Measurements from ENCODE around the gene CDH12.
"Not testable (repeated sequence)": the region's sequence is repeated elsewhere in the genome, so short reads cannot be mapped to it uniquely, and the experiment has no call there.

CDH12 gene

GRCh38 chr5:22837803-22838202 lies 15.3 kb downstream of the CDH12 start:
- Mint-ChIP-seq H3K9me3 (no peaks in the 10 kb centered on the region), H3K36me3 (no peaks in the 10 kb centered on the region), H3K4me1 (peaks cover 0 to 3% of the 10 kb centered on the region in 2 donors), H3K27me3 (no peaks in the 10 kb centered on the region), H3K4me3 (no peak overlapping the region), H3K27ac (no peak overlapping the region)
- no peak for ATAC-seq (replicated peaks)
- DNase-seq = no peak

GRCh38 chr5:22835686-22836085 lies 17.5 kb downstream of the CDH12 start:
- no peaks in the 10 kb centered on the region for H3K27me3 Mint-ChIP-seq
- no peak overlapping the region for H3K4me3 Mint-ChIP-seq
- no peaks in the 10 kb centered on the region for H3K36me3 Mint-ChIP-seq
- H3K4me1 Mint-ChIP-seq = peaks cover 0 to 3% of the 10 kb centered on the region in 2 donors
- H3K27ac Mint-ChIP-seq = no peak overlapping the region
- H3K9me3 Mint-ChIP-seq = no peaks in the 10 kb centered on the region
- no peak for ATAC-seq (replicated peaks)
- DNase-seq = no peak

- Mint-ChIP-seq H3K36me3 (no peaks in the 10 kb centered on the region), H3K9me3 (no peaks in the 10 kb centered on the region), H3K27ac (no peak overlapping the region), H3K27me3 (no peaks in the 10 kb centered on the region), H3K4me1 (no peaks in the 10 kb centered on the region), H3K4me3 (no peak overlapping the region)
- no peak for DNase-seq
- no peak for ATAC-seq (replicated peaks)
Measured at GRCh38 chr5:22793463-22793862, 59.7 kb downstream of the CDH12 start.

GRCh38 chr5:22787807-22788206 lies 65.3 kb downstream of the CDH12 start:
- no peak overlapping the region for H3K27ac Mint-ChIP-seq
- no peaks in the 10 kb centered on the region for H3K36me3 Mint-ChIP-seq
- DNase-seq (no peak), ATAC-seq (replicated peaks) (no peak)
- no peaks in the 10 kb centered on the region for H3K27me3 Mint-ChIP-seq
- no peaks in the 10 kb centered on the region for H3K4me1 Mint-ChIP-seq
- H3K9me3 Mint-ChIP-seq = peaks cover 0 to 6% of the 10 kb centered on the region in 2 donors
- no peak overlapping the region for H3K4me3 Mint-ChIP-seq

GRCh38 chr5:22787398-22787797 lies 65.7 kb downstream of the CDH12 start:
- Mint-ChIP-seq H3K27me3 (no peaks in the 10 kb centered on the region), H3K36me3 (no peaks in the 10 kb centered on the region), H3K27ac (no peak overlapping the region), H3K9me3 (peaks cover 0 to 6% of the 10 kb centered on the region in 2 donors), H3K4me3 (no peak overlapping the region), H3K4me1 (no peaks in the 10 kb centered on the region)
- DNase-seq (no peak), ATAC-seq (replicated peaks) (no peak)

- H3K4me3 Mint-ChIP-seq = no peak overlapping the region
- H3K27ac Mint-ChIP-seq = no peak overlapping the region
Measured at GRCh38 chr5:22780756-22781155, 72.4 kb downstream of the CDH12 start.

GRCh38 chr5:22779499-22779898 lies 73.6 kb downstream of the CDH12 start:
- DNase-seq (no peak), ATAC-seq (replicated peaks) (peak in 1 of 2 donors; percentile 31)
- Mint-ChIP-seq H3K9me3 (peaks cover 0 to 5% of the 10 kb centered on the region in 2 donors), H3K36me3 (no peaks in the 10 kb centered on the region), H3K27ac (no peak overlapping the region), H3K4me3 (no peak overlapping the region), H3K27me3 (no peaks in the 10 kb centered on the region), H3K4me1 (no peaks in the 10 kb centered on the region)

More at GRCh38 chr5:22780756-22781155, 72.4 kb downstream of the CDH12 start:
- DNase-seq = no peak
- Mint-ChIP-seq H3K4me1 (no peaks in the 10 kb centered on the region), H3K9me3 (peaks cover 0 to 5% of the 10 kb centered on the region in 2 donors), H3K27me3 (no peaks in the 10 kb centered on the region), H3K36me3 (no peaks in the 10 kb centered on the region)
- no peak for ATAC-seq (replicated peaks)

- Mint-ChIP-seq H3K27ac (no peak overlapping the region), H3K36me3 (no peaks in the 10 kb centered on the region), H3K4me3 (no peak overlapping the region), H3K27me3 (no peaks in the 10 kb centered on the region), H3K9me3 (peaks cover 0 to 5% of the 10 kb centered on the region in 2 donors), H3K4me1 (no peaks in the 10 kb centered on the region)
- no peak for DNase-seq
- ATAC-seq (replicated peaks) = no peak
Measured at GRCh38 chr5:22776285-22776684, 76.9 kb downstream of the CDH12 start.

GRCh38 chr5:22774214-22774613 lies 78.9 kb downstream of the CDH12 start:
- not testable (repeated sequence) for DNase-seq; H3K9me3 Mint-ChIP-seq; ATAC-seq (replicated peaks); H3K27me3 Mint-ChIP-seq; H3K27ac Mint-ChIP-seq; H3K4me1 Mint-ChIP-seq; H3K4me3 Mint-ChIP-seq; H3K36me3 Mint-ChIP-seq

GRCh38 chr5:22764736-22765135 lies 88.4 kb downstream of the CDH12 start:
- H3K36me3 Mint-ChIP-seq = no peaks in the 10 kb centered on the region
- no peak for ATAC-seq (replicated peaks)
- no peak overlapping the region for H3K27ac Mint-ChIP-seq
- H3K4me3 Mint-ChIP-seq = no peak overlapping the region
- no peak for DNase-seq
- H3K4me1 Mint-ChIP-seq = no peaks in the 10 kb centered on the region
- no peaks in the 10 kb centered on the region for H3K27me3 Mint-ChIP-seq
- no peaks in the 10 kb centered on the region for H3K9me3 Mint-ChIP-seq

GRCh38 chr5:22757776-22758175 lies 95.4 kb downstream of the CDH12 start:
- Mint-ChIP-seq H3K9me3 (no peaks in the 10 kb centered on the region), H3K4me1 (no peaks in the 10 kb centered on the region), H3K27ac (no peak overlapping the region), H3K4me3 (no peak overlapping the region), H3K36me3 (no peaks in the 10 kb centered on the region), H3K27me3 (no peaks in the 10 kb centered on the region)
- ATAC-seq (replicated peaks) (no peak), DNase-seq (no peak)

GRCh38 chr5:22754155-22754554 lies 99.0 kb downstream of the CDH12 start:
- no peaks in the 10 kb centered on the region for H3K4me1 Mint-ChIP-seq
- ATAC-seq (replicated peaks) (no peak), DNase-seq (no peak)
- H3K4me3 Mint-ChIP-seq = no peak overlapping the region
- H3K27me3 Mint-ChIP-seq = no peaks in the 10 kb centered on the region
- no peaks in the 10 kb centered on the region for H3K36me3 Mint-ChIP-seq
- H3K9me3 Mint-ChIP-seq = no peaks in the 10 kb centered on the region
- no peak overlapping the region for H3K27ac Mint-ChIP-seq

- no peaks in the 10 kb centered on the region for H3K9me3 Mint-ChIP-seq
- no peaks in the 10 kb centered on the region for H3K36me3 Mint-ChIP-seq
- H3K27me3 Mint-ChIP-seq = no peaks in the 10 kb centered on the region
- no peaks in the 10 kb centered on the region for H3K4me1 Mint-ChIP-seq
- no peak overlapping the region for H3K27ac Mint-ChIP-seq
- DNase-seq (no peak), ATAC-seq (replicated peaks) (no peak)
- H3K4me3 Mint-ChIP-seq = no peak overlapping the region
Measured at GRCh38 chr5:22751536-22751935, 101.6 kb downstream of the CDH12 start.

- Mint-ChIP-seq H3K36me3 (no peaks in the 10 kb centered on the region), H3K4me3 (no peak overlapping the region), H3K27ac (no peak overlapping the region), H3K27me3 (no peaks in the 10 kb centered on the region), H3K4me1 (no peaks in the 10 kb centered on the region), H3K9me3 (no peaks in the 10 kb centered on the region)
- DNase-seq (no peak), ATAC-seq (replicated peaks) (no peak)
Measured at GRCh38 chr5:22736443-22737003, 116.6 kb downstream of the CDH12 start.

- DNase-seq = no peak
- H3K4me1 Mint-ChIP-seq = no peaks in the 10 kb centered on the region
- no peak overlapping the region for H3K4me3 Mint-ChIP-seq
- no peaks in the 10 kb centered on the region for H3K36me3 Mint-ChIP-seq
- H3K9me3 Mint-ChIP-seq = no peaks in the 10 kb centered on the region
- no peak for ATAC-seq (replicated peaks)
- H3K27me3 Mint-ChIP-seq = no peaks in the 10 kb centered on the region
- no peak overlapping the region for H3K27ac Mint-ChIP-seq
Measured at GRCh38 chr5:22734907-22735306, 118.2 kb downstream of the CDH12 start.

- DNase-seq (no peak), ATAC-seq (replicated peaks) (no peak)
- Mint-ChIP-seq H3K9me3 (peaks cover 0 to 4% of the 10 kb centered on the region in 2 donors), H3K4me1 (no peaks in the 10 kb centered on the region), H3K27me3 (no peaks in the 10 kb centered on the region), H3K27ac (no peak overlapping the region), H3K36me3 (no peaks in the 10 kb centered on the region), H3K4me3 (no peak overlapping the region)
Measured at GRCh38 chr5:22728610-22729009, 124.5 kb downstream of the CDH12 start.
